ENCODE data around the gene IL17RE.

GRCh38 chr3:9955067-9955502, 52.4 kb downstream of the IL17RE start:
- TF ChIP-seq CTCF (IDR thresholded peaks at IDR 0.05 in 8 of 11, conservative IDR thresholded peaks at IDR 0.05 in 3 of 11) (no peak), POLR2A (IDR thresholded peaks at IDR 0.05) (no peak)
